NCI-H1092 treated with DMSO at 0.1 percent for 48 hours (cell line): ENCODE results near the gene TTC21A.

Experiments
- DNase-seq: peaks from one replicate; lab custom pipeline; 2025; lab: John Stamatoyannopoulos, UW

Gene TTC21A

DNA sequence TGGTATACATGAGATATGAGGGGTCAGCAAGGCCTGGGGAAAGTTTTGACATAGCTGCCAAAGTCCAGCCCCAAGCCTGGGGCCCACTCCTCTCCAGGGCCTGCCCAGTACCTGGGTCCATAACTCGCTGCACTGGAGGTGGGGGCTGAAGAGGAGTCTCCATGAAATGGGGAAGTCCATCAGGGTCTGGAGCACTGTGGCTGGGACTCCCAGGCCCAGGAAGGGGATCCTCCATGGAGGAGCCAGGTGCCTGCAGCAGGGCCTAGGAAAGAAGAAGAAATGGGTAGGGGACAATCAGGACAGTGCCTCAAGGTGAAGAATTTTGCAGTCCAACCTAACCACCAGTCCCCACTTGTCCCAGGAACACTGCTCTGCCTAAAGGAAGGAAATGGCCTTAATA is 8.2 kb upstream of the TTC21A start:
- no peak for DNase-seq

GRCh38 chr3:39099738-39100499 is 7.6 kb upstream of the TTC21A start:
- DNase-seq = no peak

DNA sequence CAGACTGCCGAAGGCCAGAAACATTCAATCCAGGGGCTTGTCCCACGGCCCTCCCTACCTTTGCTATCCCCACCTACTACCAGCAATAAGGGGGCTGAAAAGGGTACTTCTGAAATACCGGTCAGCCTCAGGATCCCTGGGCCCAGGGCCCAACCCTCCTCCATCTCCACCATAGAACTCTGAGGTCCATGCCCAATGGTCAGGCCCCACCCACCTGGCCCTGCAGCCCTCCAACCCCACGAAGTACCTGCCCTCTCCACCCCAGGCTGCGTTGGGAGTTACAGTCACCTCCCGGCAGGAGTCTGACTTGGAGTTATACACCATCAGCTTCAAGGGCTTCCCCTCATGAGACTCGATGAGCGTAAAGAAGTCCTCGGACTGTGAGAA is 7.0 kb upstream of the TTC21A start:
- DNase-seq = no peak

GRCh38 chr3:39101022-39101689 is 6.3 kb upstream of the TTC21A start:
- peak; percentile 1 for DNase-seq

GRCh38 chr3:39102504-39103323 is 4.8 kb upstream of the TTC21A start:
- DNase-seq = no peak

DNA sequence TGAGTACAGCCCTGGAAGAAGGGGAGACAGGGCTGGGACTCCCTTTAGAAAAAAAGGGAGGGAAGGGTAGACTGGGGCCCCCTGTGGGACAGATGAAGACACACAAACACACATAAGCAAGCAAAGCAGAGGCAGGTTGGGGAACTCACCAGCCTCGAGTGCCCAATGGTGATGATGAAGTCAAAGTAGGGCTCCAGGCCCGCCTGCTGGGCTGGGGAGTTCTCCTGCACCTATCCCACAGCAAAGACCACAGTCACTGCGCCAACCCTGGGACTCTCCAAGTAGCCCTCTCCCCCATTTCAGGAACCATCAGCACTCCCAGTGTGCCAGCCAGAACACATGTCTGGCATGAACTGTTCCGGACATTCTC is 4.2 kb upstream of the TTC21A start:
- no peak for DNase-seq

GRCh38 chr3:39103791-39104552 is 3.5 kb upstream of the TTC21A start:
- no peak for DNase-seq

- no peak for DNase-seq
Observed at GRCh38 chr3:39104961-39105686, 2.4 kb upstream of the TTC21A start.

DNA sequence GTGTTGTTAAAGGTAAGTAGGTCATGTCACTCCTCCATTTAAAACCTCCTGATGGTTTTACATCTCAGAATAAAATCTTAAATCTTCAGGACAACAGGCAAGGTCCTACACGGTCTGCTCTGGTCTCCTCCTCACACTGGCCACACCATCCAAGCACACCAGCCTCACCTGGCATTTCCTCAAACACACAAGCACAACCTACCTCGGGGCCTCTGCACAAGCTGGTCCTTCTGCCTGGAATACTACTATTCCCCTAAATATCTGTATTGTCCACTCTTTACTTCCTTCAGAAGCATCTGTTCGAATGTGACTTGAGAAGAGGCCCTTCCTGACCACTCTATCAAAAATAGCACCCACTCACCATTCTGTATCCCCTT is 1.8 kb upstream of the TTC21A start:
- DNase-seq = no peak

- no peak for DNase-seq
Observed at GRCh38 chr3:39106281-39106811, 1.1 kb upstream of the TTC21A start.

- DNase-seq = no peak
Observed at GRCh38 chr3:39106851-39107387, 561 bp upstream of the TTC21A start.

GRCh38 chr3:39108200-39108710 is 775 bp downstream of the TTC21A start:
- no peak for DNase-seq

GRCh38 chr3:39109086-39109485 is 1.6 kb downstream of the TTC21A start:
- no peak for DNase-seq

- DNase-seq = no peak
Observed at GRCh38 chr3:39110041-39110639, 2.7 kb downstream of the TTC21A start.

- DNase-seq = no peak
Observed at GRCh38 chr3:39112113-39112512, 4.6 kb downstream of the TTC21A start.

GRCh38 chr3:39112535-39112934 is 5.1 kb downstream of the TTC21A start:
- DNase-seq = no peak

DNA sequence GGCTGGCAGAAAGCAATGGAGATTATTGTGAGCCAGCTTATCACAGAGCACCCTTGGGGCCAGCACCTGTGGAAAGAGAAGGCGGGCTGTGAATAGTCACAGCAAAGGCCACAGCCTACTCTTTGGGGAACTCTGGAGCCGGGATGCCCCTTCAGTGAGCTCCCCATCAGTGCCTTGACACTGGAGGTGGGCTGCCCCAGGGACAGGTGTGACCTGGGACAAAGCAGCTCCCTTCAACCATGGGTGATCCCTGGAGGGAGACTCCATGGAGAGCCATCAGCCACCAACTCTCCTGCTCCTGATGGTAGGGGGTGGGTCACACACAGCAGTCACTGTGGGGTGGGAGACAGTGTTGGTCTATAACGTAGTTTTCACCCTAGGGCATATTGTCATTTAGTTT is 5.8 kb downstream of the TTC21A start:
- DNase-seq = no peak

DNA sequence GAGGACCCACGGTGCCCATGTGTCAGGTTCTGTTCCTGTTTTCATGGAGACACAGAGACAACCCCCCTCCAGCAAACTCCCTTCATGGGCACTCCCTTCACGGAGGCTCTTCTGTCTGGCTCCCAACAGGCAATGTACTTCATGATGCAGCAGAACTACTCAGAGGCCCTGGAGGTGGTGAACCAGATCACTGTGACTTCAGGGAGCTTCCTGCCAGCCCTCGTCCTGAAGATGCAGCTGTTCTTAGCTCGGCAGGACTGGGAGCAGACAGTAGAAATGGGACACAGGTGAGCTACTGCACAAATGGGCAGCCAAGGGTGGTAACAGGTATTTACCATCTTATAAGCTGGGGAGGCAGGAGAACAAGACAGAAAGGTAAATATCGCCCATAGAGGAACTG is 7.0 kb downstream of the TTC21A start:
- no peak for DNase-seq

- DNase-seq = no peak
Observed at GRCh38 chr3:39115870-39116269, 8.4 kb downstream of the TTC21A start.

GRCh38 chr3:39118079-39118478 is 10.6 kb downstream of the TTC21A start:
- DNase-seq = no peak
